AG08396 (cell line): ENCODE measurements around the gene ATAD3A.

Experiments used
- DNase-seq: peaks from one replicate; pipeline ENCODE4 v3.0.0; 2012; ENCODE audit warnings: low spot score, mixed read lengths

ATAD3A gene

GRCh38 chr1:1539310-1540089 is 27.5 kb downstream of the ATAD3A start:
- peak; percentile 78 for DNase-seq

GRCh38 chr1:1540090-1540817 is 28.3 kb downstream of the ATAD3A start, which contains the start of gene TMEM240:
TMEM240 (minus strand) TSS chr1:1540624; CDS start chr1:1540346, 278 bp downstream.
- peak; percentile 96 for DNase-seq

GRCh38 chr1:1540818-1541628 is 29.1 kb downstream of the ATAD3A start:
- DNase-seq = no peak

GRCh38 chr1:1541956-1542765 is 30.2 kb downstream of the ATAD3A start:
- DNase-seq = no peak

- no peak for DNase-seq
Measured at GRCh38 chr1:1542766-1543705, 31.1 kb downstream of the ATAD3A start.

GRCh38 chr1:1543706-1544099 is 31.7 kb downstream of the ATAD3A start:
- no peak for DNase-seq

GRCh38 chr1:1544544-1544943 is 32.6 kb downstream of the ATAD3A start:
- no peak for DNase-seq

GRCh38 chr1:1545946-1546737 is 34.2 kb downstream of the ATAD3A start:
- no peak for DNase-seq

- no peak for DNase-seq
Measured at GRCh38 chr1:1547011-1547410, 35.0 kb downstream of the ATAD3A start.

- no peak for DNase-seq
Measured at GRCh38 chr1:1547476-1547875, 35.5 kb downstream of the ATAD3A start.

- no peak for DNase-seq
Measured at GRCh38 chr1:1548591-1548990, 36.6 kb downstream of the ATAD3A start.

- no peak for DNase-seq
Measured at GRCh38 chr1:1550087-1550486, 38.1 kb downstream of the ATAD3A start.

GRCh38 chr1:1550591-1551432 is 38.9 kb downstream of the ATAD3A start:
- DNase-seq = peak; percentile 75

GRCh38 chr1:1551524-1552262 is 39.7 kb downstream of the ATAD3A start:
- no peak for DNase-seq

GRCh38 chr1:1552263-1552639 is 40.3 kb downstream of the ATAD3A start:
- no peak for DNase-seq

GRCh38 chr1:1553821-1554494 is 42.0 kb downstream of the ATAD3A start:
- no peak for DNase-seq

GRCh38 chr1:1554550-1554925 is 42.6 kb downstream of the ATAD3A start:
- DNase-seq = no peak
